T-cell (primary cell): ENCODE results near the gene PLEK. TPM values are rescaled to one million over a fixed set of nuclear protein-coding genes. Genes with fewer than 3 reads are reported as not detected.

ENCODE experiments used
- ATAC-seq, 4 experiments: fragments of 200-7000 bp in 3 of 4; fragments of 150-1000 bp in 1 of 4; cut with Tn5 transposase; replicated peaks in 1 of 4; 1 replicate in 3 of 4; 2 replicates in 1 of 4; pipeline ENCODE4 v1.10.0; 2021; ENCODE audit warnings: moderate library complexity in 3 of 4, mild to moderate bottlenecking in 2 of 4, moderate number of reproducible peaks in 1 of 4
- CTCF ChIA-PET, 2 donors: fragments of 300-600 bp; sonication (Branson Sonifier 250); formaldehyde crosslinking; loops; one replicate each; lab custom pipeline; 2022; ENCODE audit warnings: antibody characterized with exemption in 2 of 2; lab: Charles Lee
- POLR2A ChIA-PET, 2 donors: fragments of 300-600 bp; sonication (Branson Sonifier 250); formaldehyde crosslinking; loops; one replicate each; lab custom pipeline; 2022; ENCODE audit warnings: antibody characterized with exemption in 2 of 2; lab: Charles Lee
- DNase-seq, 35 experiments: peaks; one replicate each; pipeline versions ENCODE4 v3.0.0 to v3.0.0-alpha.2; 2013 to 2023
- H3K27ac ChIP-seq: one replicate; pipeline ENCODE4 v1.5.1; 2013; ENCODE audit warnings: low read length
- H3K27me3 ChIP-seq, 2 experiments: replicated peaks in 1 of 2; 1 replicate in 1 of 2; 2 replicates in 1 of 2; pipeline versions ENCODE4 v1.6.1 to v1.7.0; 2013; ENCODE audit warnings: low read length in 1 of 2, mixed read lengths in 1 of 2; ENCODE audit not compliant: control insufficient read depth in 2 of 2, insufficient read depth in 2 of 2; ENCODE audit errors: extremely low read depth in 1 of 2
- H3K36me3 ChIP-seq, 2 donors: 1 replicate in 1 of 2; 2 replicates in 1 of 2; pipeline versions ENCODE4 v1.6.1 to v1.7.0; 2013; ENCODE audit warnings: low read length in 1 of 2; ENCODE audit not compliant: control insufficient read depth in 2 of 2, insufficient read depth in 1 of 2; ENCODE audit errors: extremely low read depth in 1 of 2
- H3K4me1 ChIP-seq, 2 experiments: 1 replicate in 1 of 2; 2 replicates in 1 of 2; pipeline versions ENCODE4 v1.6.1 to v1.7.0; 2013; ENCODE audit warnings: low read length in 2 of 2, mixed read lengths in 1 of 2; ENCODE audit not compliant: insufficient read depth in 2 of 2, control insufficient read depth in 1 of 2; ENCODE audit errors: extremely low read depth in 1 of 2
- H3K4me3 ChIP-seq, 2 donors: 1 replicate in 1 of 2; 2 replicates in 1 of 2; pipeline versions ENCODE4 v1.5.1 to v1.7.0; 2013; ENCODE audit warnings: mild to moderate bottlenecking in 2 of 2, low read length in 1 of 2, moderate library complexity in 1 of 2; ENCODE audit not compliant: control insufficient read depth in 1 of 2; ENCODE audit errors: extremely low read depth in 1 of 2
- H3K9me3 ChIP-seq: 2 replicates; pipeline ENCODE4 v1.7.0; 2013
- H3K27ac Mint-ChIP-seq, 2 donors: one replicate each; pipeline ENCODE4 v1.8.0; 2020 to 2021; ENCODE audit warnings: mild to moderate bottlenecking in 2 of 2, mixed read lengths in 2 of 2
- H3K27me3 Mint-ChIP-seq, 2 donors: one replicate each; pipeline ENCODE4 v1.8.0; 2021 to 2022; ENCODE audit warnings: mixed read lengths in 2 of 2
- H3K36me3 Mint-ChIP-seq: one replicate; pipeline ENCODE4 v1.8.0; 2021; ENCODE audit warnings: mixed read lengths
- H3K4me1 Mint-ChIP-seq, 3 donors: one replicate each; pipeline ENCODE4 v1.8.0; 2020 to 2022; ENCODE audit warnings: mixed read lengths in 3 of 3, mild to moderate bottlenecking in 1 of 3
- H3K4me3 Mint-ChIP-seq, 3 donors: one replicate each; pipeline ENCODE4 v1.8.0; 2020 to 2022; ENCODE audit warnings: mild to moderate bottlenecking in 3 of 3, mixed read lengths in 3 of 3, moderate library complexity in 3 of 3
- H3K9me3 Mint-ChIP-seq, 3 donors: one replicate each; pipeline ENCODE4 v1.8.0; 2020 to 2022; ENCODE audit warnings: mixed read lengths in 3 of 3
- WGBS: methylation state at CpG from one replicate; pipeline ENCODE4 v1.1.5; 2013; ENCODE audit warnings: missing lambda C conversion rate; ENCODE audit not compliant: insufficient coverage; 5-methylcytosine and 5-hydroxymethylcytosine counted together
- total RNA-seq, 35 experiments: library from RNA in 6 of 35; stranded (reverse) in 6 of 35; fragments of 120-200 nt in 1 of 35; gene quantifications; one replicate each; pipeline versions ENCODE4 v1.2.1 to v1.2.4 and lab custom pipeline; 2013 to 2026

PLEK gene
- total RNA-seq, 5 donors from 2014 or later (not counting 1 experiment from before 2014, with no cell fraction given): 5.1 to 28.4 (median 13.6) TPM

- H3K36me3 Mint-ChIP-seq: peaks cover 25% of the 10 kb centered on the region
- ChIA-PET CTCF (no interaction called here), POLR2A (no interaction called here)
- H3K9me3 Mint-ChIP-seq: peaks cover 2 to 23% (median 16%) of the 10 kb centered on the region in 3 donors
- WGBS: 53% methylated on average over 4 of the region's 4 CpGs
- DNase-seq (peak in 1 of 35 experiments; percentile 33), ATAC-seq (peak in 3 of 4 experiments; percentile 26 to 70 (median 31))
- no peaks in the 10 kb centered on the region for H3K36me3 ChIP-seq
- peak overlapping the region in 1 of 2 donors; percentile 41 for H3K27ac Mint-ChIP-seq
- H3K27ac ChIP-seq: peak overlapping the region; percentile 55
- H3K4me1 ChIP-seq: peaks cover 0 to 29% of the 10 kb centered on the region in 2 experiments
- no peaks in the 10 kb centered on the region for H3K9me3 ChIP-seq
- peaks cover 0 to 13% of the 10 kb centered on the region in 2 experiments for H3K27me3 ChIP-seq
- no peak overlapping the region for H3K4me3 ChIP-seq
- H3K4me3 Mint-ChIP-seq: peak overlapping the region in 1 of 3 donors; percentile 11
- peaks cover 6% of the 10 kb centered on the region in 2 donors for H3K27me3 Mint-ChIP-seq
- peaks cover 0 to 46% (median 0%) of the 10 kb centered on the region in 3 donors for H3K4me1 Mint-ChIP-seq
Observed at GRCh38 chr2:68403199-68403644, 38.1 kb downstream of the PLEK start.

- H3K4me3 ChIP-seq: no peak overlapping the region
- H3K4me3 Mint-ChIP-seq: no peak overlapping the region
- no peak for ATAC-seq
- peaks cover 0 to 46% (median 0%) of the 10 kb centered on the region in 3 donors for H3K4me1 Mint-ChIP-seq
- no peak overlapping the region for H3K27ac ChIP-seq
- H3K27ac Mint-ChIP-seq: no peak overlapping the region
- ChIA-PET POLR2A (no interaction called here), CTCF (no interaction called here)
- H3K4me1 ChIP-seq: peaks cover 0 to 29% of the 10 kb centered on the region in 2 experiments
- H3K36me3 Mint-ChIP-seq: peaks cover 24% of the 10 kb centered on the region
- H3K9me3 Mint-ChIP-seq: peaks cover 2 to 22% (median 17%) of the 10 kb centered on the region in 3 donors
- H3K9me3 ChIP-seq: no peaks in the 10 kb centered on the region
- H3K27me3 Mint-ChIP-seq: peaks cover 6% of the 10 kb centered on the region in 2 donors
- no peaks in the 10 kb centered on the region for H3K36me3 ChIP-seq
- DNase-seq: no peak
- no CpG with 5 or more reads among the region's 2 CpGs for WGBS
- H3K27me3 ChIP-seq: peaks cover 0 to 13% of the 10 kb centered on the region in 2 experiments
Observed at GRCh38 chr2:68404164-68404563, 39.1 kb downstream of the PLEK start.

GRCh38 chr2:68404893-68405799, 40.1 kb downstream of the PLEK start:
- Histone ChIP-seq H3K27me3 (peaks cover 0 to 13% of the 10 kb centered on the region in 2 experiments), H3K36me3 (no peaks in the 10 kb centered on the region), H3K4me1 (peaks cover 0 to 29% of the 10 kb centered on the region in 2 experiments), H3K9me3 (no peaks in the 10 kb centered on the region), H3K4me3 (no peak overlapping the region), H3K27ac (no peak overlapping the region)
- no peak overlapping the region for H3K4me3 Mint-ChIP-seq
- ChIA-PET CTCF (no interaction called here), POLR2A (no interaction called here)
- H3K4me1 Mint-ChIP-seq: peaks cover 0 to 47% (median 0%) of the 10 kb centered on the region in 3 donors
- peak overlapping the region in 1 of 2 donors; percentile 23 for H3K27ac Mint-ChIP-seq
- peaks cover 6% of the 10 kb centered on the region in 2 donors for H3K27me3 Mint-ChIP-seq
- ATAC-seq (peak in 3 of 4 experiments; percentile 30 to 62 (median 43)), DNase-seq (peak in 4 of 35 experiments; percentile 17 to 53 (median 39))
- WGBS: 76% methylated on average over 10 of the region's 19 CpGs
- peaks cover 19% of the 10 kb centered on the region for H3K36me3 Mint-ChIP-seq
- peaks cover 2 to 17% (median 16%) of the 10 kb centered on the region in 3 donors for H3K9me3 Mint-ChIP-seq

- no peaks in the 10 kb centered on the region for H3K27me3 ChIP-seq
- peaks cover 0 to 3% of the 10 kb centered on the region in 2 donors for H3K27me3 Mint-ChIP-seq
- ATAC-seq: no peak
- H3K27ac Mint-ChIP-seq: peak overlapping the region in 1 of 2 donors; percentile 77
- H3K4me3 Mint-ChIP-seq: peak overlapping the region in 1 of 3 donors; percentile 6
- POLR2A ChIA-PET: no interaction called here
- H3K9me3 Mint-ChIP-seq: peaks cover 2 to 9% (median 9%) of the 10 kb centered on the region in 3 donors
- peaks cover 8% of the 10 kb centered on the region for H3K36me3 Mint-ChIP-seq
- CTCF ChIA-PET: no interaction called here
- H3K36me3 ChIP-seq: no peaks in the 10 kb centered on the region
- peaks cover 0 to 18% of the 10 kb centered on the region in 2 experiments for H3K4me1 ChIP-seq
- WGBS: 50% methylated on average over 1 of the region's 4 CpGs
- peaks cover 8 to 42% (median 13%) of the 10 kb centered on the region in 3 donors for H3K4me1 Mint-ChIP-seq
- H3K27ac ChIP-seq: peak overlapping the region; percentile 42
- no peak for DNase-seq
- no peaks in the 10 kb centered on the region for H3K9me3 ChIP-seq
- H3K4me3 ChIP-seq: no peak overlapping the region
Observed at GRCh38 chr2:68411397-68412126, 46.5 kb downstream of the PLEK start.

- H3K4me3 ChIP-seq: no peak overlapping the region
- CTCF ChIA-PET: interaction anchor here in 1 of 2 donors (0.7 kb wide), 1 partner anchor 82 kb away, joined by 4 read pairs; no protein-coding TSS in a partner anchor
Observed at GRCh38 chr2:68412127-68412819, 47.2 kb downstream of the PLEK start.

More at GRCh38 chr2:68412127-68412819, 47.2 kb downstream of the PLEK start:
- H3K27ac Mint-ChIP-seq: peak overlapping the region in 1 of 2 donors; percentile 77
- peaks cover 0 to 19% of the 10 kb centered on the region in 2 experiments for H3K4me1 ChIP-seq
- no peaks in the 10 kb centered on the region for H3K36me3 ChIP-seq
- H3K27me3 ChIP-seq: no peaks in the 10 kb centered on the region
- peaks cover 8 to 45% (median 13%) of the 10 kb centered on the region in 3 donors for H3K4me1 Mint-ChIP-seq
- WGBS: 93% methylated on average over 2 of the region's 4 CpGs
- DNase-seq: no peak
- peaks cover 8% of the 10 kb centered on the region for H3K36me3 Mint-ChIP-seq
- peak overlapping the region in 1 of 3 donors; percentile 6 for H3K4me3 Mint-ChIP-seq
- H3K27me3 Mint-ChIP-seq: peaks cover under 1 to 2% of the 10 kb centered on the region in 2 donors
- no peaks in the 10 kb centered on the region for H3K9me3 ChIP-seq
- ATAC-seq: no peak
- peak overlapping the region; percentile 42 for H3K27ac ChIP-seq
- POLR2A ChIA-PET: no interaction called here
- H3K9me3 Mint-ChIP-seq: peaks cover 2 to 9% (median 8%) of the 10 kb centered on the region in 3 donors
